Epithelial cell of prostate (primary cell): ENCODE data around the gene CFAP20.
"Not testable (repeated sequence)": the region's sequence is repeated elsewhere in the genome, so short reads cannot be mapped to it uniquely, and the experiment has no call there.

Experiments used
- DNase-seq: peaks from one replicate; pipeline ENCODE4 v3.0.0-alpha.2; 2011; ENCODE audit warnings: low read depth, low spot score
- H3K27ac ChIP-seq: fragments of 450-650 bp; 2 replicates; pipeline ENCODE4 v1.5.1; 2017; ENCODE audit warnings: mild to moderate bottlenecking

Gene CFAP20

DNA sequence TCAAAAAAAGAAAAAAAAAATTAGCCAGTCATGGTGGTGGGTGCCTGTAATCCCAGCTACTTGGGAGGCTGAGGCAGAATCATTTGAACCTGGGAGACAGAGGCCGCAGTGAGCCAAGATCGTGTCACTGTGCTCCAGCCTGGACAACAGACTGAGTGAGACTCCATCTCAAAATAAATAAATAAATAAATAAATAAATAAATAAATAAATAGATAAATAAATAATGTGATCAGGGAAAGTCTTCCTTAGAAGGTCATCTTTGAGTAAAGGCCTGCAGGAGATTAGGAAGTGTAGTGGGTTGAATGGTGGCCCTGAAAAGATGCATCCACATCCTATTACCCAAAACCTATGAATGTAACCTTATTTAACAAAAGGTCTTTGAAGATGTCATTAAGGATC, 56.1 kb downstream of the CFAP20 start:
- DNase-seq, H3K27ac ChIP-seq: not testable (repeated sequence)

- DNase-seq, H3K27ac ChIP-seq: not testable (repeated sequence)
Measured at GRCh38 chr16:58072134-58072533, 57.0 kb downstream of the CFAP20 start.

- DNase-seq, result no peak
Measured at GRCh38 chr16:58070585-58070984, 58.6 kb downstream of the CFAP20 start.

More at GRCh38 chr16:58070585-58070984, 58.6 kb downstream of the CFAP20 start:
- no peak overlapping the region for H3K27ac ChIP-seq
